Gastroesophageal sphincter (tissue), 3 donors: ENCODE measurements around the gene ASPG.

ENCODE experiments used
- CTCF ChIP-seq, 4 experiments: fragments of 200-600 bp in 2 of 4; fragments of 450-650 bp in 2 of 4; sonication (generic) in 1 of 4; IDR thresholded peaks; one replicate each; pipeline ENCODE4 v1.5.1; 2017 to 2019; ENCODE audit warnings: antibody characterized with exemption in 4 of 4, mild to moderate bottlenecking in 2 of 4, moderate library complexity in 2 of 4
- POLR2A ChIP-seq, 2 donors: fragments of 450-650 bp; IDR thresholded peaks; one replicate each; pipeline ENCODE4 v1.6.1; 2017; ENCODE audit warnings: antibody characterized with exemption in 2 of 2, mild to moderate bottlenecking in 2 of 2, moderate library complexity in 1 of 2

- TF ChIP-seq CTCF (IDR thresholded peaks at IDR 0.05) (no peak), POLR2A (IDR thresholded peaks at IDR 0.05) (no peak)
Measured at GRCh38 chr14:104125011-104125410, 39.5 kb downstream of the ASPG start.
